GM19193 (cell line): ENCODE data around the gene WWC2.

Source experiments
- POLR2A ChIP-seq: IDR thresholded peaks from 4 replicates; pipeline ENCODE4 v1.6.1; 2011; ENCODE audit not compliant: insufficient read depth, insufficient read length; ENCODE audit errors: extremely low read depth

Gene WWC2

DNA sequence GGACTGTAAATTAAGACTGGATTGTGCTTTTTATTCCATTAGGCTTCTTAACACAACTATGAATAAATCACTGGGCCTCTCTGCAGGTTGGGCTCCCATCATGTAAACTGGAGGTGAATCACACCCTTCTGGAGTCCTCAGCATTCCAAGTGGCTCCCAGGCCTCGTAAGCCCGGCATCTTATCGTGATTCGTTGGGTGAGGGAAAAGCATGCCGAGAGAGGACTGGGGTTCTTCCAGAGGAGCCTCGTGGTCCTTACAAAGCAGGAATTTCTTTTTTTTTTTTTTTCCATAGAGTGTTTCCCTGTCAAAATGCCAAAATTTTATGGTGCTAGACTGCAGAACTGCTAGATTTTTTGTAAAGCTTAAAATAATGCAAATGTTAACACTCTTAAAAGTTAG lies 201.0 kb downstream of the WWC2 start:
- TF ChIP-seq POLR2A, result no peak

DNA sequence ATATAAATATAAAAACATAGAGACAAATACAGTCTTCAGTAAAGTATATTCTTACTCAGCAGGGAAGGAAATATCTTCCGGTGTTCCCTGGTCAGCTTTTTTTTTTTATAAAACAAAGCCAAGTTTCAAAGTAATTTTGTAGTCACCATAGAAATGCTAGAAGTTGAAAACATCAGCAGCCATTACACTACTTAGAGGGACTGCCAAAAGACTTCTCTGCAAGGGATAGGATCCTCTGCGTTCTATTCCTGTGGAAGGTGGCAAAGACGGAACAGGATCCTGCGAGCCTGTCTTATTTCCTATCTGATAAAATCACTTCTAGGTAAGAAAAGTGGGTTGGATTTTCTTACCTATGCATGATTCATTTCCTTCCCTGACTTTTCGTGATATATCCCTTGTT lies 201.6 kb downstream of the WWC2 start:
- TF ChIP-seq POLR2A, result no peak

DNA sequence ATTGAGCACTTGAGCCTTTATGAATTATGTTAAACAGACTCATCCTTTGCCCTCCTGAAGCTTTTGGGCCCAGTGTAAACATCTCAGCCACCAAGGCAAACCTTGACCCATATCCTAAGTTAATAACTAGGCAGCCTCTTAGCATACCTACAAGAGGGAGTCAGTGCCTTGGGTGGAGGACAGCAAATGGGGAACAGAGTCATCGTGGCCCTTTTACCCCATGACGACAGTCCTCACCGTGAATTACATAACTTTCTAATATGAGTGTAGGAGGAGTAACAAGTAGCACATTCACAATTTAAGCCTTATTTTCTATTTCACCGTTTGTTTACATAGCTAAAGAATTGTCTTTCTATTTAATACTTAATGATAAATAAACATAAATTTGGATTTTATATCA lies 204.2 kb downstream of the WWC2 start:
- TF ChIP-seq POLR2A, result no peak

DNA sequence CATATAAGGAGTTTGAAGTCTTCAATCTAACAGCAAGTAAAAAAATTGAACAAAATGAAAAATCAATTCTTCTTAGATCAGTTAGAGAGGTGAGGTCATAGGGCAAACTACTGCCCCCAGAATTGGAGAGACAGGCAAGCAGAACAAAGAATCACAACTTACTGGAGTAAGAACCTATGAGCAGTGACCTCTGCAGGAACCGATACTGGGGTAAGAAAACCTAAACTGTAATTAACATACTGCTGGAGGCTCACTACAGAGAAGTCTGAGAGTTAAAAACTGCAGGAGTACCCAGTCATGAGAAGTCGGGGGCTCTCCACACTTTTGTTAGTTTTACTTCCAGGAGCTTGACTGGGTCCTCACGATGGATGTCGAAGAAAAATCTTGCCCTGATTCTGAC lies 205.0 kb downstream of the WWC2 start:
- no peak for TF ChIP-seq POLR2A

- no peak for TF ChIP-seq POLR2A
Measured at GRCh38 chr4:183304538-183304937, 205.5 kb downstream of the WWC2 start.

- TF ChIP-seq POLR2A, result no peak
Measured at GRCh38 chr4:183306811-183307210, 207.8 kb downstream of the WWC2 start.

DNA sequence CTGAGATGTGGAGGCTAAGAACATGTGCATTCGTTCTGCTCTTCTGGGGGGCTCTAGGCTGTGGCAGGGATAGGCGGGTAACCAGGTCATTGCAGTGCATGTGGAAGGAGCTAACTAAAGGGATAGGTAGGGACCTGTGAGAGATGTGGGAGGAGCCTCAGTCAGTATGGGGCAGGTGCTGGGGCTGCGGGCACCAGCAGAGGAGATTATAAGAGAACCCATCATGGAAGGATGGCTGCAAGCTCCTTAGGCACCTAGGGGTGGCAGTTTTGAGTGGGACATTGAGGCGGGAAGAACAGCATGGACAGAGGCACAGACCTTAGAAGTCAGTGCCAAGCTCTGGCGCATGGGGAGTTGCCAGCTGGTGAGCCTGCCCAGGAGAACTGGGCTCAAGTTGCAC lies 213.8 kb downstream of the WWC2 start:
- no peak for TF ChIP-seq POLR2A

DNA sequence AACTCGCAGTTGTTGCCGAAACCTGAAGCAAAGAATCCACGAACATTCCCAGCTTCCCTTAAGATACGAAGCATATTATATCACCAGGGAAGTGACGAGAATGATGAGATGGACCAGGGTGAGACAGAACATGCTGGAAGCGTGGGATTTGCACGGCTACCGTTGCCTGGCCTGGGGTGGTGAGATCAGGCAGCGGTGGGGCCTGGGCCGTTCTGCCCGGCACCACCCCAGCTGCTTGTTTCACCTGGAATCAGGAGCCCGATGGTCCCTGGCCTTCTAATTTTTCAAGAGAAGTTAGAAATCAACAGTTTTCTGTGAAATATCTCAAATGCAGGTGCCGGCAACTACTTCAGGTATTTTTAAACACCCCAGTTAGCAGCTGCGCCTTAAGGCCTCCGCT lies 215.3 kb downstream of the WWC2 start:
- TF ChIP-seq POLR2A, result no peak

DNA sequence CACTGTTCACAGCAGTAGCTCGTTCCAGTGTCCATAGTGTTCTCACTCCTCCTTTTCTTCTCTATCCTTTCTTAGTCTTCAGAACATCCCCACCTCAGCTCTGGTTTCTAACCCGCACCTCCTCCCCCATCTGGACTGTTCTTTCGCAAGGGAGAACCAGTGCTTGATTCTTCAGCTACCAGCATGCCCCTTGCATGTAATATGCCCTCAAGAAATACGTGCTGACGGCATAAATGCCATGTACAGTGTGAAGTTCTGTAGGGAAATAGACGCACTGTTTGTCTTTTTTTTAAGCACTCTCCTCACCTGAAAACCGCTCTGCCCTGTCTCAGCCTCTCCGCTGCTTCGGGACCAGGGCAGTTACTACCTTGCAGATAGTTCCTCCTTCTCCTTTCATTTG lies 215.7 kb downstream of the WWC2 start:
- no peak for TF ChIP-seq POLR2A

- TF ChIP-seq POLR2A, result no peak
Measured at GRCh38 chr4:183318656-183319055, 219.6 kb downstream of the WWC2 start.

DNA sequence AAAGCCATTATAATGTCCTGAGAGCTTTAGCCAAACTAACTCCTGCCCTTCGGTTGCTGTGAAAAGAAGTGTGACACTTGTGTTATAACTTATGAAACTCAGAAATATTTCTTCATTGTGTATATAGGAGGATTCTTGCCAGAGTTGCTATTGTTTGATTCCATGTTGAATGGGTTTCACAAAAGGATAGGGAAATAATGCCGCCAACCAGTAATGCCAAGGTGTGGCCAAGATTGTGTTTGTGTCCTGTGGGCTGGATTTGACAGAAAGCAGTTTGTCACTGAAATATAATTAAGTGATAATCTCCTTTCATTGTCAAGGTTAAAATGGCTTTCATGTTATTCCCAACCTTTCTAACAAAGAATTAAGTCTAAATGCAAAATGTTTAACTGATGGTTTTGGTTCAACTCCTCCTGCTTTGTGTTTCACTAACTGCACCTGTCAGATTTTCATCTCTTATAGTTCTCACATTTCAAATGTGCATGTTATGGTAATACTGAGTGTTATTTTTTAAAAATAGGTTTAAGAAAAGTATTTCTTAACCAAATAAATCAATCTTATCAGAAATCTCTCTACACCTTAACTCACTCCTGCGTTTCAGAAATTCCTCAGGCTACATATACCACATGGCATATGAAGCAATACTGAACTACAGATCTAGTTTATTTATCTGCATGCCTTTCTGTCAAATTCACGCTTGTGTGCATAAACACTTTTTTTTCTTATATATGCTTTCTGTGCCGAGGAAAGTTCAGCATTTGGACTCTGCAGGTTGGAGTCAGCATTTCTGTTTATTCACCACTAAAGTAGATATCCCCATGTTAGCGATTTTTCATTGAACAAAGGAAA lies 221.4 kb downstream of the WWC2 start, which contains the start of gene CLDN22:
Gene CLDN22, minus strand, starts transcription at position 66 of the 849 bp plus-strand sequence. Its CDS starts 58 bp downstream, at position 8.
- no peak for TF ChIP-seq POLR2A

DNA sequence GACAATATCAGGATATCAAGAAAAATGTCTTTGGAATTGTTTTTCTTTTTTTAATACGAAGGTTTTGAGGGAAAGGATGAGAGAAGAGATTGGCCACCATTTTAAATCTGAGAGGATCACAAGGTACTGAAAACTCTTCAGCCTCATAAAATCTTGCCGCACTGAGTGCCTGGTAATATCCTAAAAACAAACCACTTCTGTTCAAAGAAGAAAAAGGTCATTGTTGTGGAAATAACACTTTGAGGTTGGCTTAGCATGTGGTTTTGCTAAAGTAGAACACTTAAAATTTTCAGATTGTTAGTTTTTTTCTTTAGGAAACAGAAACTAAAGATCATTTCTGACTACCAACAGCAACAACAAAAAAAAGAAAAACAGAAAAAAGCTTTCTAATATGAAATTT lies 222.0 kb downstream of the WWC2 start:
- TF ChIP-seq POLR2A, result no peak

DNA sequence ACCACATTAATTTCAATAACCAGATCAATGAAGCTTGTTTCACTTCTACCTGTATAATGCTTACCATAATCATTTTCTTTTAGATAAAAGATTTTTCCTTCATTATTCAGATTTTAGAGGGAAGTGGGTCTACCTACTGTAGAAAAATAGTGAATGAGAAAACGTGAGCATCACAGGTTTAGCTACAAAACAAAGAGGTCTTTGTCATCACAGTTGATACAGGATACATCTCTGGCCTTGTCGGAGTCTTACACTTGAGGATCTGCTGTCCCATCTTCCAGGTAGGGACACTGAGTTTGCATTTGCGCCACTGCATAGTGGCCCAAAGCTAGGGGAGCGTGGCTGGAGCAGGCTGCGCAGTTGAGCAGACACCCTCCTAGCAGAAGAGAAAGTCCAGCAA lies 222.5 kb downstream of the WWC2 start:
- TF ChIP-seq POLR2A, result no peak

DNA sequence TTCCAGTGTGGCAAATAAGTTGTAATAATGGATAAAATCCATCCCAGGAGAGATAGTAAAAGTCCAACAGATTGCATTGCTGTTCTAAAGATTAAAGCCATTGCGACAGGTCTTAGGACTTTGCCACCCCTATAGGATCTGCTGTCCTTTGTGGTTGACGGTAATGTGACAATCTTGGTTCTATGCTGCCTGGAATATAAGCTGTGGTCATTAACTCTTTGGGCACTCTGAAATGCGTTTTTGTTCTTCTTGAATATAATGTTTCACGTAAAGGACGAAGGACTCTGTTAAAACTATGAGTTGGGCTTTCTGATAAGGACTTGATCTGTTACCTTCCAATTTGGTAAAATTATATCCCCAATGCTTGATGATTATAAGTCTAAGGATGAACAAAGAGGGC lies 223.3 kb downstream of the WWC2 start, which contains the start of gene CLDN24:
Gene CLDN24, minus strand, starts transcription at position 101 of the 400 bp plus-strand sequence. Its CDS starts 0 bp downstream, at position 101.
- no peak for TF ChIP-seq POLR2A

GRCh38 chr4:183323295-183323694 lies 224.2 kb downstream of the WWC2 start:
- TF ChIP-seq POLR2A, result no peak

GRCh38 chr4:183324619-183325018 lies 225.6 kb downstream of the WWC2 start:
- TF ChIP-seq POLR2A, result no peak
